Activated CD8-positive, alpha-beta T cell treated with anti-CD3 and anti-CD28 coated beads for 36 hours (primary cell): Measurements from ENCODE around the gene PGRMC2. TPM values are rescaled to one million over a fixed set of nuclear protein-coding genes. Genes with fewer than 3 reads are reported as not detected.

Experiments used
- ATAC-seq: fragments of 200-7000 bp; cut with Tn5 transposase; one replicate; pipeline ENCODE4 v1.10.0; 2021; ENCODE audit warnings: mild to moderate bottlenecking, moderate library complexity
- CTCF ChIA-PET: fragments of 350-600 bp; sonication (Branson Sonifier 250); formaldehyde crosslinking; loops from one replicate; lab custom pipeline; 2021; ENCODE audit warnings: antibody characterized with exemption; lab: Charles Lee
- POLR2A ChIA-PET: fragments of 350-600 bp; sonication (Branson Sonifier 250); formaldehyde crosslinking; loops from one replicate; lab custom pipeline; 2021; ENCODE audit warnings: antibody characterized with exemption; lab: Charles Lee
- DNase-seq: peaks from one replicate; pipeline ENCODE4 v3.0.0-alpha.2; 2020
- H3K27ac Mint-ChIP-seq: one replicate; pipeline ENCODE4 v1.8.0; 2021; ENCODE audit warnings: mild to moderate bottlenecking, mixed read lengths
- H3K27me3 Mint-ChIP-seq: one replicate; pipeline ENCODE4 v1.8.0; 2021; ENCODE audit warnings: mixed read lengths
- H3K36me3 Mint-ChIP-seq: one replicate; pipeline ENCODE4 v1.8.0; 2021; ENCODE audit warnings: low read depth, mixed read lengths
- H3K4me1 Mint-ChIP-seq: one replicate; pipeline ENCODE4 v1.8.0; 2021; ENCODE audit warnings: low read depth, mixed read lengths
- H3K4me3 Mint-ChIP-seq: one replicate; pipeline ENCODE4 v1.8.0; 2021; ENCODE audit warnings: mild to moderate bottlenecking, moderate library complexity, mixed read lengths
- H3K9me3 Mint-ChIP-seq: one replicate; pipeline ENCODE4 v1.8.0; 2021; ENCODE audit warnings: mixed read lengths
- CTCF ChIP-seq: fragments of 200-600 bp; IDR thresholded peaks from one replicate; pipeline ENCODE4 v1.8.0; 2022; ENCODE audit warnings: antibody characterized with exemption, mild to moderate bottlenecking
- intact Hi-C: fragments of 100-400 bp; cut with micrococcal nuclease; formaldehyde crosslinking; loops from one replicate; pipeline ENCODE4 v1.10.0; 2022
- total RNA-seq, 2 experiments: library from RNA; stranded (reverse); gene quantifications; one replicate each; pipeline ENCODE4 v1.2.3, GENCODE V29; 2021

PGRMC2 gene
- total RNA-seq, 2 experiments from 2014 or later = 51.2 to 53.5 TPM

- ATAC-seq = no peak
- intact Hi-C loops = no loop called here
- DNase-seq = no peak
- Mint-ChIP-seq H3K36me3 (peaks cover 5% of the 10 kb centered on the region), H3K27me3 (no peaks in the 10 kb centered on the region), H3K4me3 (no peak overlapping the region), H3K27ac (no peak overlapping the region), H3K9me3 (no peaks in the 10 kb centered on the region), H3K4me1 (no peaks in the 10 kb centered on the region)
- ChIA-PET POLR2A (no interaction called here), CTCF (no interaction called here)
- no peak for TF ChIP-seq CTCF
These were observed 44.5 kb upstream of the PGRMC2 start for GRCh38 chr4:128332081-128332480.

GRCh38 chr4:128329638-128330037 lies 42.0 kb upstream of the PGRMC2 start:
- no peaks in the 10 kb centered on the region for H3K9me3 Mint-ChIP-seq
- no peaks in the 10 kb centered on the region for H3K27me3 Mint-ChIP-seq
- peaks cover 5% of the 10 kb centered on the region for H3K36me3 Mint-ChIP-seq

DNA sequence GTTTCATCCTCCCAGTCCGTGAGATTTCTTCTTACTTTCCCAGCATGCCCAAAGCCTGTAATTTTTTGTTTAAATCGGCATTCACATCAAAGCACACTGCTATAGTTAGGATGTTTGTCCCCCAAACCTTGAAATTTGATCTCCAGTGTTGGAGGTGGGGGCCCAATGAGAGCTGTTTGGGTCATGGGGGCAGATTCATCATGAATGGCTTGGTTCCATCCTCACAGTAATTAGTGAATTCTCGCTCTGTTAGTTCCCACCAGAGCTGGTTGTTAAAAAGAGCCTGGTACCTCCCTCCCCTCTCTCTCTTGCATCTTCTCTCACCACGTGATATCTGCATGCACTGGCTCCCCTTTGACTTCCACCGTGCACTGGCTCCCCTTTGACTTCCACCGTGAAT lies 40.5 kb upstream of the PGRMC2 start:
- ChIA-PET POLR2A (no interaction called here), CTCF (no interaction called here)
- TF ChIP-seq CTCF = no peak
- H3K9me3 Mint-ChIP-seq = no peaks in the 10 kb centered on the region
- H3K4me3 Mint-ChIP-seq = no peak overlapping the region
- H3K4me1 Mint-ChIP-seq = no peaks in the 10 kb centered on the region
- H3K27me3 Mint-ChIP-seq = no peaks in the 10 kb centered on the region
- DNase-seq (no peak), ATAC-seq (no peak)
- intact Hi-C loops = no loop called here
- no peak overlapping the region for H3K27ac Mint-ChIP-seq
- peaks cover 5% of the 10 kb centered on the region for H3K36me3 Mint-ChIP-seq

More at GRCh38 chr4:128329638-128330037, 42.0 kb upstream of the PGRMC2 start:
- ChIA-PET CTCF (no interaction called here), POLR2A (no interaction called here)
- DNase-seq = no peak
- intact Hi-C loops = no loop called here
- Mint-ChIP-seq H3K27ac (no peak overlapping the region), H3K4me3 (no peak overlapping the region), H3K4me1 (no peaks in the 10 kb centered on the region)
- TF ChIP-seq CTCF = no peak
- ATAC-seq = no peak

DNA sequence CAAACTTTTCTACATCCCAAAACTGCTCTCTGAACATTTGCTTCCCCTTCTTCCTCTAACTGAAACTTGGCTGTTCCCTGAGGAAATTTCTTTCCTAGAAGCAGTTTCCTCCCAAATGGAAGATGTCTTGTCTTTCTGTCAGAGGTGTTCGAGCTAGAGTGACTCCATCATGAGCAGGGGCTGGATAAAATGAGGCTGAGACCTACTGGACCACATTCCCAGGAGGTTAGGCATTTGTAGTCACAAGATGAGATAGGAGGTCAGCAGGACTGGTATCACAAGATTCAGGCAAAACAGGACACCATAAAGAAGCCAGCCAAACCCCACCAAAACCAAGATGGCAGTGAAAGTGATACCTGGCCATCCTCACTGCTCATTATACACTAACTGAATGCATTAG lies 35.8 kb upstream of the PGRMC2 start:
- Mint-ChIP-seq H3K4me1 (no peaks in the 10 kb centered on the region), H3K27me3 (no peaks in the 10 kb centered on the region), H3K36me3 (peaks cover 3% of the 10 kb centered on the region), H3K4me3 (no peak overlapping the region), H3K9me3 (no peaks in the 10 kb centered on the region), H3K27ac (no peak overlapping the region)
- CTCF ChIA-PET = no interaction called here
- ATAC-seq (no peak), DNase-seq (no peak)
- POLR2A ChIA-PET = no interaction called here
- no peak for TF ChIP-seq CTCF
- intact Hi-C loops = no loop called here

DNA sequence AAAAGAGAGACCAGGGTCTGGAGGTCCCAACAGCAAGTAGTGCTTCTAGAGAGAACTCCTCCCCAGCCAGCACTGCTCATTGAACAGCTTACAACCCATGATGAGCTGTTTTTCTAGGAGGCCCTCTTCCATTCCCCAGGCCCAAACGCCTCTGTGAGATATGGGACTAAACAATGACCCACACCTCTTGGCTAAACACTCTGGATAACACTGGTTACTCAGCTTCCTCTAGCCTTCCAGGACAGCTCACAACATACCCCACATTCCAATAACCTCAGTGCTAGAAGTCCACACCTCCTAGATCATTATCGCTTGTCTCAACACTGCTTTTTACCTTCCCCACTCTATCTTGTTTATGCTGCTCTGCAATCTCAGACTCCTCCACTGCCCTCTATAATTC lies 35.4 kb upstream of the PGRMC2 start:
- DNase-seq = no peak
- H3K9me3 Mint-ChIP-seq = no peaks in the 10 kb centered on the region
- H3K4me3 Mint-ChIP-seq = no peak overlapping the region
- POLR2A ChIA-PET = no interaction called here
- TF ChIP-seq CTCF = no peak
- ATAC-seq = no peak
- CTCF ChIA-PET = no interaction called here
- H3K27ac Mint-ChIP-seq = no peak overlapping the region
- H3K27me3 Mint-ChIP-seq = no peaks in the 10 kb centered on the region
- intact Hi-C loops = no loop called here
- no peaks in the 10 kb centered on the region for H3K4me1 Mint-ChIP-seq
- H3K36me3 Mint-ChIP-seq = peaks cover 5% of the 10 kb centered on the region
